ENCODE measurements around the gene PDIA2.

Gene PDIA2

GRCh38 chr16:307691-308312 lies 24.8 kb downstream of the PDIA2 start:
- POLR2A ChIA-PET, result interaction anchor here (1.1 kb wide), 1 partner anchor 45 kb away, joined by 5 read pairs; the partner anchor contains the start of gene AXIN1

DNA sequence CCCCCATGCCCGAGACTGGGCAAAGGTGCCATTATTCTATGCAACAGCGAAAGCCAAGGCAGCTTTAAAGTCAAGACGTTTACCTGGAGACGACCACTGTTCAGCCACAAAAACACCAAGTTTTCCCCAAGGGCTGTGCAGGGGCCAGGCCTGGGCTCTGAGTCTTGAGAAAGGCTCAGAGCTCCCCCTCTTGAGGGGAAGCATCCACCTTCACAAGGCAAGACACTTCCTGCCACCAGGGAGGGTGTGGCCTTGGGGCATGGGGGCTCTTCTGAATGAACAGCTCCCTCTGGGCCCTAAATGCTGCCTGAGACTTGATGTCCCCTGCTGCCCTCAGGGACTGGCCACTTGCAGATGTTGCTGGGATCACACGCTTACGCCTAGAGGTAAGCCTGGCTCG lies 26.5 kb downstream of the PDIA2 start:
- Histone ChIP-seq H3K27ac (ENCODE audit: extremely low read depth, low read depth, low read length) (no peak overlapping the region), H3K9me3 (ENCODE audit: control insufficient read depth, insufficient read depth, low read depth, low read length) (no peaks in the 10 kb centered on the region), H3K36me3 (ENCODE audit: control insufficient read depth in 2 of 2, insufficient read depth in 1 of 2, low read length in 2 of 2) (peaks cover 0 to 69% of the 10 kb centered on the region in 2 experiments; a peak in 2 of 3 replicates), H3K4me3 (ENCODE audit: low read depth, low read length) (no peak overlapping the region), H3K4me1 (ENCODE audit: control insufficient read depth, insufficient read depth, low read length) (no peaks in the 10 kb centered on the region)
- TF ChIP-seq CTCF (tag by site-specific recombination; IDR thresholded peaks at IDR 0.05) (peak; percentile 47; the same call in 1 of the 2 replicates), ZNF621 (tag by site-specific recombination; IDR thresholded peaks at IDR 0.05) (no peak), ZNF157 (tag by site-specific recombination; IDR thresholded peaks at IDR 0.05) (no peak)
- POLR2A ChIA-PET, result interaction anchor here (0.6 kb wide), 1 partner anchor 70 kb away, joined by 3 read pairs; no protein-coding TSS in a partner anchor
- CTCF ChIA-PET, result interaction anchor here (0.5 to 1.1 kb wide), 2 partner anchors 9 to 202 kb away, joined by 3 to 4 read pairs; no protein-coding TSS in a partner anchor

More at GRCh38 chr16:307691-308312, 24.8 kb downstream of the PDIA2 start:
- Histone ChIP-seq H3K36me3 (ENCODE audit: control insufficient read depth in 2 of 2, insufficient read depth in 1 of 2, low read length in 2 of 2) (peaks cover 0 to 64% of the 10 kb centered on the region in 2 experiments; a peak in 2 of 3 replicates), H3K9me3 (ENCODE audit: control insufficient read depth, insufficient read depth, low read depth, low read length) (no peaks in the 10 kb centered on the region), H3K4me1 (ENCODE audit: control insufficient read depth, insufficient read depth, low read length) (no peaks in the 10 kb centered on the region), H3K4me3 (ENCODE audit: low read depth, low read length) (no peak overlapping the region), H3K27ac (ENCODE audit: extremely low read depth, low read depth, low read length) (no peak overlapping the region)
- TF ChIP-seq, protein P1, sequence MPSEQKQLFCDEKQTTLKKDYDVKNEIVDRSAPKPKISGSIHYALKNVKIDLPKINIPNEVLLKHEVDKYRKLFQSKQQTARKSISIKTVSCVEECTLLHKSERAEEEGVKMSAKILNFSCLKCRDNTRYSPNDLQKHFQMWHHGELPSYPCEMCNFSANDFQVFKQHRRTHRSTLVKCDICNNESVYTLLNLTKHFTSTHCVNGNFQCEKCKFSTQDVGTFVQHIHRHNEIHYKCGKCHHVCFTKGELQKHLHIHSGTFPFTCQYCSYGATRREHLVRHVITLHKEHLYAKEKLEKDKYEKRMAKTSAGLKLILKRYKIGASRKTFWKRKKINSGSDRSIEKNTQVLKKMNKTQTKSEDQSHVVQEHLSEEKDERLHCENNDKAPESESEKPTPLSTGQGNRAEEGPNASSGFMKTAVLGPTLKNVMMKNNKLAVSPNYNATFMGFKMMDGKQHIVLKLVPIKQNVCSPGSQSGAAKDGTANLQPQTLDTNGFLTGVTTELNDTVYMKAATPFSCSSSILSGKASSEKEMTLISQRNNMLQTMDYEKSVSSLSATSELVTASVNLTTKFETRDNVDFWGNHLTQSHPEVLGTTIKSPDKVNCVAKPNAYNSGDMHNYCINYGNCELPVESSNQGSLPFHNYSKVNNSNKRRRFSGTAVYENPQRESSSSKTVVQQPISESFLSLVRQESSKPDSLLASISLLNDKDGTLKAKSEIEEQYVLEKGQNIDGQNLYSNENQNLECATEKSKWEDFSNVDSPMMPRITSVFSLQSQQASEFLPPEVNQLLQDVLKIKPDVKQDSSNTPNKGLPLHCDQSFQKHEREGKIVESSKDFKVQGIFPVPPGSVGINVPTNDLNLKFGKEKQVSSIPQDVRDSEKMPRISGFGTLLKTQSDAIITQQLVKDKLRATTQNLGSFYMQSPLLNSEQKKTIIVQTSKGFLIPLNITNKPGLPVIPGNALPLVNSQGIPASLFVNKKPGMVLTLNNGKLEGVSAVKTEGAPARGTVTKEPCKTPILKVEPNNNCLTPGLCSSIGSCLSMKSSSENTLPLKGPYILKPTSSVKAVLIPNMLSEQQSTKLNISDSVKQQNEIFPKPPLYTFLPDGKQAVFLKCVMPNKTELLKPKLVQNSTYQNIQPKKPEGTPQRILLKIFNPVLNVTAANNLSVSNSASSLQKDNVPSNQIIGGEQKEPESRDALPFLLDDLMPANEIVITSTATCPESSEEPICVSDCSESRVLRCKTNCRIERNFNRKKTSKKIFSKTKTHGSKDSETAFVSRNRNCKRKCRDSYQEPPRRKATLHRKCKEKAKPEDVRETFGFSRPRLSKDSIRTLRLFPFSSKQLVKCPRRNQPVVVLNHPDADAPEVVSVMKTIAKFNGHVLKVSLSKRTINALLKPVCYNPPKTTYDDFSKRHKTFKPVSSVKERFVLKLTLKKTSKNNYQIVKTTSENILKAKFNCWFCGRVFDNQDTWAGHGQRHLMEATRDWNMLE (tag by site-specific recombination; conservative IDR thresholded peaks at IDR 0.05; ENCODE audit: low read depth), result no peak
- TF ChIP-seq ZNF600 (tag by site-specific recombination; IDR thresholded peaks at IDR 0.05), result 0 out of 2 replicates have a peak, but pooled peaks have one; percentile 53
- CTCF ChIA-PET, result no interaction called here

DNA sequence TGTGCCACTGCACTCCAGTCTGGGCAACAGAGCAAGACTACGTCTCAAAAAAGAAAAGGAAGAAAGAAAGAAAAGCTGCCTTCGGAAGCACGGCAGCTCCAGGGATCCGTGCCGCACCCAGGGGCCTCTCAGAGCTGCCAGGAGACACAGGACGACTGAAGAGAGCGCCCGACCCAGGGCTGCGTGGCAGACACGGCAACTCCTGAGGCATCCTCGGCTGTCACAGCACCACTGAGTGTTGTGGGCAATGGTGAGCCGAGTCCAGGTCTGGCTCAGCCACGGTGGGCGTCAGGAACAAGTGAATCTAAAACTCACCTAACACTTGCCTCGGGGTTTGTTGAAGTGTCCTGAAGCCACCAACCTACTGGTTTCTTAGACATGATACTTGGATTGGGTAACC lies 28.8 kb downstream of the PDIA2 start:
- ChIA-PET POLR2A (no interaction called here), CTCF (no interaction called here)
- Histone ChIP-seq H3K36me3 (ENCODE audit: control insufficient read depth in 2 of 2, insufficient read depth in 1 of 2, low read length in 2 of 2) (peaks cover 0 to 65% of the 10 kb centered on the region in 2 experiments; a peak in 2 of 3 replicates), H3K4me3 (ENCODE audit: low read depth, low read length) (no peak overlapping the region), H3K27ac (ENCODE audit: extremely low read depth, low read depth, low read length) (no peak overlapping the region), H3K9me3 (ENCODE audit: control insufficient read depth, insufficient read depth, low read depth, low read length) (no peaks in the 10 kb centered on the region), H3K4me1 (ENCODE audit: control insufficient read depth, insufficient read depth, low read length) (no peaks in the 10 kb centered on the region)
- no peak for TF ChIP-seq ZFP69B (tag by site-specific recombination; IDR thresholded peaks at IDR 0.05)
- TF ChIP-seq RBAK (tag by site-specific recombination; IDR thresholded peaks at IDR 0.05), result no peak
- no peak for TF ChIP-seq ZNF473 (tag by site-specific recombination; IDR thresholded peaks at IDR 0.05)
- TF ChIP-seq, protein P2, sequence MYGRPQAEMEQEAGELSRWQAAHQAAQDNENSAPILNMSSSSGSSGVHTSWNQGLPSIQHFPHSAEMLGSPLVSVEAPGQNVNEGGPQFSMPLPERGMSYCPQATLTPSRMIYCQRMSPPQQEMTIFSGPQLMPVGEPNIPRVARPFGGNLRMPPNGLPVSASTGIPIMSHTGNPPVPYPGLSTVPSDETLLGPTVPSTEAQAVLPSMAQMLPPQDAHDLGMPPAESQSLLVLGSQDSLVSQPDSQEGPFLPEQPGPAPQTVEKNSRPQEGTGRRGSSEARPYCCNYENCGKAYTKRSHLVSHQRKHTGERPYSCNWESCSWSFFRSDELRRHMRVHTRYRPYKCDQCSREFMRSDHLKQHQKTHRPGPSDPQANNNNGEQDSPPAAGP (tag by site-specific recombination; IDR thresholded peaks at IDR 0.05), result no peak
- TF ChIP-seq ZNF791 (tag by site-specific recombination; IDR thresholded peaks at IDR 0.05), result no peak
- no peak for TF ChIP-seq EGR2 (tag by site-specific recombination; IDR thresholded peaks at IDR 0.05; ENCODE audit: low read depth)

All from HEK293 (cell line).